GM23338 (cell line): ENCODE measurements around the gene FLNA.

Experiments used
- CREB1 ChIP-seq: fragments of 250-450 bp; sonication (Bioruptor Pico); IDR thresholded peaks from 2 replicates; pipeline ENCODE4 v1.5.0; 2020; ENCODE audit warnings: low read depth, mild to moderate bottlenecking, moderate library complexity
- EZH2 ChIP-seq: fragments of 200-600 bp; sonication (generic); IDR thresholded peaks from one replicate; pipeline ENCODE4 v1.8.0; 2017; ENCODE audit warnings: antibody characterized with exemption, mild to moderate bottlenecking, low read depth; ENCODE audit not compliant: unreplicated experiment
- EZH2phosphoT487 ChIP-seq: fragments of 200-600 bp; sonication (generic); IDR thresholded peaks from one replicate; pipeline ENCODE4 v1.8.1; 2018; ENCODE audit warnings: antibody characterized with exemption; ENCODE audit not compliant: unreplicated experiment
- JUNB ChIP-seq: IDR thresholded peaks from one replicate; pipeline ENCODE4 v1.6.1; 2016; ENCODE audit warnings: antibody characterized with exemption; ENCODE audit not compliant: unreplicated experiment
- POLR2AphosphoS5 ChIP-seq: IDR thresholded peaks from 2 replicates; pipeline ENCODE4 v1.6.1; 2016; ENCODE audit warnings: antibody characterized with exemption, low read depth
- ZNF114 ChIP-seq: fragments of 250-450 bp; sonication (Bioruptor Pico); IDR thresholded peaks from 2 replicates; pipeline ENCODE4 v1.5.0; 2020; ENCODE audit warnings: mild to moderate bottlenecking, moderate library complexity
- ZNF331 ChIP-seq: fragments of 250-450 bp; sonication (Bioruptor Pico); IDR thresholded peaks from 2 replicates; pipeline ENCODE4 v1.5.0; 2020; ENCODE audit warnings: low read depth, mild to moderate bottlenecking, moderate library complexity
- TF ChIP-seq, protein P1 (sequence below), 2 experiments: fragments of 200-600 bp in 1 of 2; sonication (generic) in 1 of 2; conservative IDR thresholded peaks; 2 replicates each; pipeline versions ENCODE4 v1.5.1 to v1.6.1; 2016 to 2017; ENCODE audit warnings: antibody characterized with exemption in 2 of 2, low read depth in 2 of 2, mild to moderate bottlenecking in 2 of 2, moderate library complexity in 1 of 2
- TF ChIP-seq, protein P2 (sequence below): IDR thresholded peaks from one replicate; pipeline ENCODE4 v1.6.1; 2018; ENCODE audit warnings: antibody characterized with exemption; ENCODE audit not compliant: unreplicated experiment

DNA sequence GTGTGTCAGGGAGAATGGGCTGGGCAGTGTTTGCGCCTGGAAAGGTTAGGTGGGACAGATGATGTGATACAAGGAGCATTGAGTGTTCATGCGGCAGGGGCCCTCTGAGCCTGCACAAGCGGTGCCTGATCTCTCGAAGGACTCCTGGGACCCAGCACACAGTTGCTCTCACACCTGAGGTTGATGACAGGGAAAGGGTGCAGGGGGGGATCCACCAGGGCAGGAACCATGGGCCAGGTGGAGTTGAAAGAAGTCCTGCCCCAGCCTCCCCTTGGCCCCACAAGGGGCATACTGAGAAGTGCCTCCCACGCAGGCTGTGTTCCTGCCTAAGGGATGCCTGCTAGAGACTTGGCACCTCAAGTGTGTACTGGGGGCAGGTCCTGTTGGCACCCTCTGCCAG, 45.8 kb downstream of the FLNA start:
- TF ChIP-seq, protein P1, sequence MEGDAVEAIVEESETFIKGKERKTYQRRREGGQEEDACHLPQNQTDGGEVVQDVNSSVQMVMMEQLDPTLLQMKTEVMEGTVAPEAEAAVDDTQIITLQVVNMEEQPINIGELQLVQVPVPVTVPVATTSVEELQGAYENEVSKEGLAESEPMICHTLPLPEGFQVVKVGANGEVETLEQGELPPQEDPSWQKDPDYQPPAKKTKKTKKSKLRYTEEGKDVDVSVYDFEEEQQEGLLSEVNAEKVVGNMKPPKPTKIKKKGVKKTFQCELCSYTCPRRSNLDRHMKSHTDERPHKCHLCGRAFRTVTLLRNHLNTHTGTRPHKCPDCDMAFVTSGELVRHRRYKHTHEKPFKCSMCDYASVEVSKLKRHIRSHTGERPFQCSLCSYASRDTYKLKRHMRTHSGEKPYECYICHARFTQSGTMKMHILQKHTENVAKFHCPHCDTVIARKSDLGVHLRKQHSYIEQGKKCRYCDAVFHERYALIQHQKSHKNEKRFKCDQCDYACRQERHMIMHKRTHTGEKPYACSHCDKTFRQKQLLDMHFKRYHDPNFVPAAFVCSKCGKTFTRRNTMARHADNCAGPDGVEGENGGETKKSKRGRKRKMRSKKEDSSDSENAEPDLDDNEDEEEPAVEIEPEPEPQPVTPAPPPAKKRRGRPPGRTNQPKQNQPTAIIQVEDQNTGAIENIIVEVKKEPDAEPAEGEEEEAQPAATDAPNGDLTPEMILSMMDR (conservative IDR thresholded peaks at IDR 0.05; ENCODE audit: low read depth in 2 of 2), result no peak
- TF ChIP-seq, protein P2, sequence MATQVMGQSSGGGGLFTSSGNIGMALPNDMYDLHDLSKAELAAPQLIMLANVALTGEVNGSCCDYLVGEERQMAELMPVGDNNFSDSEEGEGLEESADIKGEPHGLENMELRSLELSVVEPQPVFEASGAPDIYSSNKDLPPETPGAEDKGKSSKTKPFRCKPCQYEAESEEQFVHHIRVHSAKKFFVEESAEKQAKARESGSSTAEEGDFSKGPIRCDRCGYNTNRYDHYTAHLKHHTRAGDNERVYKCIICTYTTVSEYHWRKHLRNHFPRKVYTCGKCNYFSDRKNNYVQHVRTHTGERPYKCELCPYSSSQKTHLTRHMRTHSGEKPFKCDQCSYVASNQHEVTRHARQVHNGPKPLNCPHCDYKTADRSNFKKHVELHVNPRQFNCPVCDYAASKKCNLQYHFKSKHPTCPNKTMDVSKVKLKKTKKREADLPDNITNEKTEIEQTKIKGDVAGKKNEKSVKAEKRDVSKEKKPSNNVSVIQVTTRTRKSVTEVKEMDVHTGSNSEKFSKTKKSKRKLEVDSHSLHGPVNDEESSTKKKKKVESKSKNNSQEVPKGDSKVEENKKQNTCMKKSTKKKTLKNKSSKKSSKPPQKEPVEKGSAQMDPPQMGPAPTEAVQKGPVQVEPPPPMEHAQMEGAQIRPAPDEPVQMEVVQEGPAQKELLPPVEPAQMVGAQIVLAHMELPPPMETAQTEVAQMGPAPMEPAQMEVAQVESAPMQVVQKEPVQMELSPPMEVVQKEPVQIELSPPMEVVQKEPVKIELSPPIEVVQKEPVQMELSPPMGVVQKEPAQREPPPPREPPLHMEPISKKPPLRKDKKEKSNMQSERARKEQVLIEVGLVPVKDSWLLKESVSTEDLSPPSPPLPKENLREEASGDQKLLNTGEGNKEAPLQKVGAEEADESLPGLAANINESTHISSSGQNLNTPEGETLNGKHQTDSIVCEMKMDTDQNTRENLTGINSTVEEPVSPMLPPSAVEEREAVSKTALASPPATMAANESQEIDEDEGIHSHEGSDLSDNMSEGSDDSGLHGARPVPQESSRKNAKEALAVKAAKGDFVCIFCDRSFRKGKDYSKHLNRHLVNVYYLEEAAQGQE, result no peak
- TF ChIP-seq EZH2 (no peak), ZNF114 (no peak), EZH2phosphoT487 (no peak), POLR2AphosphoS5 (no peak), ZNF331 (CRISPR knock-in tag) (no peak), JUNB (no peak), CREB1 (CRISPR knock-in tag) (no peak)
